Measurements from ENCODE around the gene WFS1. TPM values are rescaled to one million over a fixed set of nuclear protein-coding genes. Genes with fewer than 3 reads are reported as not detected.

WFS1 gene
- total and polyA plus RNA-seq, 2 of the 4 experiments (the other 2 are of a cell fraction) = 9.7 to 42.4 TPM

DNA sequence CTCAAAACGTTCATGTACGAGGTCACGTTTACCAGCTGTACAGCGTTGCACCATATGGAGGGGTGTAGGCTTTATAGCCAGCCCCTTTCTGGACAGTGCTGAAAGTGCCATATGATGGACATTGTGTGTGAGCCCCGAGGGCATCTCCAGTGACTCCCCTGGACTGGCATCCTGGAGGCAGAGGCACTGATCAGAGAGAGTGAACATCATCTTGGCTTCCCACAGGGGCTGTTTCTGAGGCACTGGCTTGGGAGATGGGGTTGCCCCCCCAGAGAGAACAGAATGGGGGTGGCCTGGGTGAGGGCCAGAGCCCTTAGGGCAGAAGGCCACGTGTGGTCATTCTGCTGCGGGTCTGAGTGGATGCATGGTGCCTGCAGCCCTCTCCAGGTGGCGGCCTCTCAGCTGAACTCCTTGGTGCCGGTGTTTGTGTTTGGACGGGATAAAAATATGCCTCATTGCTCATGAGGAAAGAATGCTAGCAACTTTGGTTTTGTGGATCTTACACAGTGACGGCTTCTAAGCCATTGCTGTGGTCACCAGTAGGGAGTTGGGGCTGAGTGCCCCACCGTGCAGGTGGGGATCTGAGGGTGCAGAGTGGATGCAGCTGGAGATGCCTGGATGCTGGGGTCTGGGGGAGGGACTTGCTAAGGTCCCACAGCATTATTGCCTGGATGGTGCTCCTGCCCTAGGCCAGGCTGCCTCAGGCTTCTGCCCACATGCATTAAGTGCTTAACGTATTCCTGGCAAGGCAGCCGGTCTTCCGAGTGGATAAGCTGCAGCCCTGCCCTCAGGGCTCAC, 3.4 kb downstream of the WFS1 start:
- Histone ChIP-seq H4K20me1 (ENCODE audit: insufficient read depth, low read length) (peaks cover 51% of the 10 kb centered on the region), H3K9me1 (ENCODE audit: insufficient read depth, low read length) (peaks cover 18% of the 10 kb centered on the region), H3K9me3 (ENCODE audit: control insufficient read depth, insufficient read depth, low read length) (no peaks in the 10 kb centered on the region), H3K9ac (ENCODE audit: low read depth, low read length) (0 out of 2 replicates have a peak overlapping the region, but pooled peaks have one; percentile 0), H4K8ac (ENCODE audit: low read depth in 2 of 2, low read length in 2 of 2) (peak overlapping the region in 1 of 2 experiments; percentile 26; a peak in 1 of 4 replicates), H2AFZ (replicated peaks; ENCODE audit: low read length, poor library complexity) (peak overlapping the region; percentile 67), H3K4me3 (ENCODE audit: insufficient read depth, low read depth, low read length) (no peak overlapping the region), H4K91ac (ENCODE audit: insufficient read depth, low read depth, low read length) (peak overlapping the region; percentile 54; the same call in 1 of the 2 replicates), H2BK15ac (ENCODE audit: low read depth, low read length) (peak overlapping the region; percentile 25; the same call in 1 of the 3 replicates), H3K79me1 (ENCODE audit: low read depth in 1 of 2, low read length in 2 of 2) (peaks cover 22 to 63% of the 10 kb centered on the region in 2 experiments), H3K4me2 (ENCODE audit: low read depth, low read length) (peak overlapping the region; percentile 59), H2BK20ac (ENCODE audit: low read depth, low read length) (peak overlapping the region; percentile 43), H3K4ac (ENCODE audit: low read depth, low read length) (peak overlapping the region; percentile 49), H4K5ac (ENCODE audit: low read depth, low read length) (no peak overlapping the region; the same call in 1 of the 2 replicates), H2AK5ac (ENCODE audit: low read depth, low read length) (peak overlapping the region; percentile 77), H3K56ac (ENCODE audit: extremely low read depth, insufficient read depth, low read length) (no peak overlapping the region), H3K4me1 (ENCODE audit: control insufficient read depth, insufficient read depth, low read length) (peaks cover 30% of the 10 kb centered on the region), H3K27me3 (ENCODE audit: control insufficient read depth, insufficient read depth, low read length) (no peaks in the 10 kb centered on the region), H3K23ac (ENCODE audit: low read depth, low read length) (no peak overlapping the region), H2AK9ac (replicated peaks; ENCODE audit: low read depth, low read length, poor library complexity) (peak overlapping the region; percentile 2), H2BK120ac (ENCODE audit: low read depth, low read length) (peak overlapping the region; percentile 54), H2BK5ac (ENCODE audit: low read depth, low read length, poor library complexity, severe bottlenecking) (peak overlapping the region; percentile 63), H3K14ac (replicated peaks; ENCODE audit: low read depth, low read length) (no peak overlapping the region), H3K27ac (ENCODE audit: insufficient read depth, low read length) (peak overlapping the region; percentile 47), H3K18ac (ENCODE audit: low read depth, low read length) (peak overlapping the region; percentile 51; the same call in 1 of the 2 replicates), H3K36me3 (ENCODE audit: control insufficient read depth, insufficient read depth, low read length) (peaks cover 10% of the 10 kb centered on the region; the same call in 1 of the 2 replicates)
- dilution Hi-C loops (cut with HindIII; ENCODE audit: low sequenced_read_pairs, unreplicated experiment) (no loop called here), intact Hi-C loops (cut with micrococcal nuclease) (no loop called here), in situ Hi-C loops (cut with MboI; ENCODE audit: low sequenced_read_pairs) (no loop called here)
- ChIA-PET POLR2A (ENCODE audit: unreplicated experiment) (no interaction called here), CTCF (interaction anchor here (0.7 to 1.8 kb wide), 3 partner anchors 23 to 406 kb away, joined by 3 to 4 read pairs (median 3); no protein-coding TSS in a partner anchor)
- 36% methylated on average over 3 of the region's 15 CpGs; no CpG with 5 or more reads in 1 of the 2 experiments for WGBS, 2 experiments (ENCODE audit: extremely low coverage in 2 of 2, insufficient read length in 1 of 2)
- peak; percentile 42 for ATAC-seq (ENCODE audit: low read depth)
- peak; percentile 88 for DNase-seq
- BruUV-seq (replicated peaks) = no TSS peak
- TF ChIP-seq RAD21 (IDR thresholded peaks at IDR 0.05; ENCODE audit: low read length) = no peak
- no peak for TF ChIP-seq RFX5 (IDR thresholded peaks at IDR 0.05; ENCODE audit: low read depth, low read length)
- no peak for TF ChIP-seq MAZ (IDR thresholded peaks at IDR 0.05; ENCODE audit: borderline replicate concordance, low read depth, low read length)
- peak; percentile 51 for TF ChIP-seq BHLHE40 (IDR thresholded peaks at IDR 0.05; ENCODE audit: low read depth, low read length)
- TF ChIP-seq CHD1 (IDR thresholded peaks at IDR 0.05; ENCODE audit: low read depth, low read length) = no peak
- no peak for TF ChIP-seq POLR2A (IDR thresholded peaks at IDR 0.05; ENCODE audit: low read depth, low read length)
- no peak for TF ChIP-seq MAFK (IDR thresholded peaks at IDR 0.05; ENCODE audit: low read depth, low read length)
- TF ChIP-seq SMC3 (IDR thresholded peaks at IDR 0.05; ENCODE audit: low read depth, low read length) = no peak
- TF ChIP-seq FOS (IDR thresholded peaks at IDR 0.05; ENCODE audit: low read depth, low read length) = peak; percentile 49; the same call in 1 of the 2 replicates
- no peak for TF ChIP-seq NFE2L2 (IDR thresholded peaks at IDR 0.05; ENCODE audit: low read depth, low read length)
- TF ChIP-seq, protein P1, sequence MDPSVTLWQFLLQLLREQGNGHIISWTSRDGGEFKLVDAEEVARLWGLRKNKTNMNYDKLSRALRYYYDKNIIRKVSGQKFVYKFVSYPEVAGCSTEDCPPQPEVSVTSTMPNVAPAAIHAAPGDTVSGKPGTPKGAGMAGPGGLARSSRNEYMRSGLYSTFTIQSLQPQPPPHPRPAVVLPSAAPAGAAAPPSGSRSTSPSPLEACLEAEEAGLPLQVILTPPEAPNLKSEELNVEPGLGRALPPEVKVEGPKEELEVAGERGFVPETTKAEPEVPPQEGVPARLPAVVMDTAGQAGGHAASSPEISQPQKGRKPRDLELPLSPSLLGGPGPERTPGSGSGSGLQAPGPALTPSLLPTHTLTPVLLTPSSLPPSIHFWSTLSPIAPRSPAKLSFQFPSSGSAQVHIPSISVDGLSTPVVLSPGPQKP (IDR thresholded peaks at IDR 0.05; ENCODE audit: borderline replicate concordance, low read depth, low read length) = no peak
- no peak for TF ChIP-seq MXI1 (IDR thresholded peaks at IDR 0.05; ENCODE audit: borderline replicate concordance, low read depth, low read length)
- TF ChIP-seq, protein P2, sequence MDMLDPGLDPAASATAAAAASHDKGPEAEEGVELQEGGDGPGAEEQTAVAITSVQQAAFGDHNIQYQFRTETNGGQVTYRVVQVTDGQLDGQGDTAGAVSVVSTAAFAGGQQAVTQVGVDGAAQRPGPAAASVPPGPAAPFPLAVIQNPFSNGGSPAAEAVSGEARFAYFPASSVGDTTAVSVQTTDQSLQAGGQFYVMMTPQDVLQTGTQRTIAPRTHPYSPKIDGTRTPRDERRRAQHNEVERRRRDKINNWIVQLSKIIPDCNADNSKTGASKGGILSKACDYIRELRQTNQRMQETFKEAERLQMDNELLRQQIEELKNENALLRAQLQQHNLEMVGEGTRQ (IDR thresholded peaks at IDR 0.05; ENCODE audit: low read depth, low read length) = no peak; the same call in 1 of the 2 replicates
- TF ChIP-seq RCOR1 (IDR thresholded peaks at IDR 0.05; ENCODE audit: insufficient replicate concordance, low read length) = peak; percentile 58
- TF ChIP-seq CEBPB (IDR thresholded peaks at IDR 0.05; ENCODE audit: low read depth, low read length) = peak; percentile 57

Measured in IMR-90 (cell line).